OCI-LY3 (cell line): ENCODE data around the gene ELP4.

ENCODE experiments used
- EZH2phosphoT487 ChIP-seq: fragments of 200-600 bp; shearing (Covaris generic); IDR thresholded peaks from 2 replicates; pipeline ENCODE4 v1.6.1; 2018; ENCODE audit warnings: antibody characterized with exemption, mixed run types, low read depth
- TF ChIP-seq, protein P1 (sequence below): fragments of 200-600, 300-600 bp; sonication (generic); IDR thresholded peaks from 2 replicates; pipeline ENCODE4 v1.5.1; 2014; ENCODE audit warnings: antibody characterized with exemption, low read length, low read depth

DNA sequence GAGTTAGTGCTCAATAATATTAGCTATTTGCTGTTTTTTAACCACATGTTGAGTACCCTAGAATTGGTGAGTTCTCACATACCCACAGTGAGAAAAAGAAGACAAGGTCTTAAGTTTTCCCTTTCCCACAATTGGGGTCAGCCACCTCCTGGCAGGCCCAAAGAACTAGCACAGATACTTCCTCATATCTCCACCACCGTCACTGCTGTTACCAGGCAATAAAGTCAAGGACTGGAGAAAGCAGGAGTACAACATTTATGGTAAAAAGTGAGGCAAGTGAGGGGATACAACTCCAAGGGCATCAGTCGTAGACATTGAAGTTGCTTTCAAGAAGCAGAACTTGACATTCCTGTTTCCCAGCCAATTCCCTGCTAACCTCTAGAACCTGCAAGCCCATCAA lies 19.6 kb downstream of the ELP4 start:
- TF ChIP-seq, protein P1, sequence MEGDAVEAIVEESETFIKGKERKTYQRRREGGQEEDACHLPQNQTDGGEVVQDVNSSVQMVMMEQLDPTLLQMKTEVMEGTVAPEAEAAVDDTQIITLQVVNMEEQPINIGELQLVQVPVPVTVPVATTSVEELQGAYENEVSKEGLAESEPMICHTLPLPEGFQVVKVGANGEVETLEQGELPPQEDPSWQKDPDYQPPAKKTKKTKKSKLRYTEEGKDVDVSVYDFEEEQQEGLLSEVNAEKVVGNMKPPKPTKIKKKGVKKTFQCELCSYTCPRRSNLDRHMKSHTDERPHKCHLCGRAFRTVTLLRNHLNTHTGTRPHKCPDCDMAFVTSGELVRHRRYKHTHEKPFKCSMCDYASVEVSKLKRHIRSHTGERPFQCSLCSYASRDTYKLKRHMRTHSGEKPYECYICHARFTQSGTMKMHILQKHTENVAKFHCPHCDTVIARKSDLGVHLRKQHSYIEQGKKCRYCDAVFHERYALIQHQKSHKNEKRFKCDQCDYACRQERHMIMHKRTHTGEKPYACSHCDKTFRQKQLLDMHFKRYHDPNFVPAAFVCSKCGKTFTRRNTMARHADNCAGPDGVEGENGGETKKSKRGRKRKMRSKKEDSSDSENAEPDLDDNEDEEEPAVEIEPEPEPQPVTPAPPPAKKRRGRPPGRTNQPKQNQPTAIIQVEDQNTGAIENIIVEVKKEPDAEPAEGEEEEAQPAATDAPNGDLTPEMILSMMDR = no peak
- no peak for TF ChIP-seq EZH2phosphoT487
